NOMO-1 treated with DMSO at 0.1 percent for 48 hours (cell line): ENCODE results near the gene PITPNC1.
"Not testable (repeated sequence)": the region's sequence is repeated elsewhere in the genome, so short reads cannot be mapped to it uniquely, and the experiment has no call there.

Source experiments
- DNase-seq: peaks from one replicate; lab custom pipeline; 2025; ENCODE audit not compliant: unreplicated experiment; lab: John Stamatoyannopoulos, UW

PITPNC1 gene

DNA sequence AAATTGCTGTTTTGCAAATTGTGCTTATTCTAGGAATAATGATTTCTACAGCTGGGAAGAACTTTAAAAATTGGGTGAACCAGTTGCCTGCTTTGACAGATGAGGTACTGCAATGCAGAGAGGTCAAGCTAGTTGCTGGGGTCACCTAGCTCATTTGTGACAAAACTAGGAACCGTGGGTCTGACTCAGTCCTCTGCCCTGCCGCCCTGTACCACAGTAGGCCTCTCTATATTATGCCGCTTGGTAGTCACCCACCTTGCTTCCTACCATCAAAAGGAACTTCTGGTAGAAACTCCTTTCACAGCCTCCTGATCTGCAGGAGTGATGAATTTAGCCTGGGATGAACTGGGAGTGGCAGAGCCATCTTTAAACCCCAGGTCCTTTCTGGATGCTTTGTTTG is 105.7 kb downstream of the PITPNC1 start:
- DNase-seq: no peak

DNA sequence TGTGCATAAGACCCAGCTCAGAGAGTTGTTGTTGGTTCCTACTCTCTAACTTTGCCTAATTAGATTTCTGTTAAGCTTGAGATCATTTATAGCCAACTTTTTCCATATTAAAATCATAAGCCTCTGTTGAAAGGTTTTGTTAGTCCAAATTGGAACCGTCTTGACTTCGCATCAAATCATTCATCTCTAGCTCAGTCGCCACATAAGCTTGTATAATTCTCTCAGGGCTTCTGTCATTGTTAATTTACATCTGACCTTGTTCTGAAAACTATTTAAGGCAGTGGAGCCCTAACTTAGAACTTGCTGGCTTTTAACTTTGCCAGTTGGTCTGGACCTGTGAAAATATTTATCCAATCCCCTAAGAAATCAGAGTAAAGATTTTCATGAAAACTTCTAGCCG is 107.2 kb downstream of the PITPNC1 start:
- DNase-seq: no peak

DNA sequence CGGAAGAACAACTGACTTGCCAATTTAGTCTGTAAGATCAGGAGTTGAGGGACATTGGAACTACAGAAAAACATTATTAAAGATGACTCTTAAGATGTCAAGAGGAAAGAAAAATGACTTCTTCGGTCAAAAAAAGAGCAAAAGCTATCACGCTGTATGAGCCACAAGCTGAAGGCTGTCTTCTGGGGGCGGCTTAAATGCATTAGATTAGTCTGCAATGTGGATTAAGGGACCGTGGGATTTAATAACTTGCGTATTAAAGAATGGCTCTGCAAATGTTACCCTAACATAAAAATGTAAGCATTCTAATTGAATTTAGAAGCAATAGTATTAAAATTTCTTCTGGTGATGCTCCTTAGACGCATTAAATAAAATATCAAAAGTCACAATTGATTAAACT is 108.6 kb downstream of the PITPNC1 start:
- DNase-seq: no peak

DNA sequence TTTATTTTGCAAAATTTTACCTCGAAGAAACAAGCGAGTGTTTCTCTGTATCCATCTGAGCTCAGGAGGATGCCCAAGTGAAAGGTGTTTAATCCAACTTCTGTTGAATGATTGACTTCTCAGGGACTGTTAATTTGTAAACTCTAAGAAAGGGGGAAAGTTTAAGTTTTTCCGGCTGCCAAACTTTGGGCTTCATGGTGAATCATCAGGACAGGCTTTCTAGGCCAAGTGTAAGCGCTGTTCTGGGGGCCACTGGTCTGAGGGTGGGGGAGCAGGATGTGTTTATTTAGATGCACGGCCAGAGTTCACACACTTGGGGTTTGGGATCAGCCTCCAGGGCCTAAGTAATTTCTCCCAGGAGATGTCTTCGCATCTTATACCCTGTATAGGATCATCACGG is 110.4 kb downstream of the PITPNC1 start:
- DNase-seq: no peak

DNA sequence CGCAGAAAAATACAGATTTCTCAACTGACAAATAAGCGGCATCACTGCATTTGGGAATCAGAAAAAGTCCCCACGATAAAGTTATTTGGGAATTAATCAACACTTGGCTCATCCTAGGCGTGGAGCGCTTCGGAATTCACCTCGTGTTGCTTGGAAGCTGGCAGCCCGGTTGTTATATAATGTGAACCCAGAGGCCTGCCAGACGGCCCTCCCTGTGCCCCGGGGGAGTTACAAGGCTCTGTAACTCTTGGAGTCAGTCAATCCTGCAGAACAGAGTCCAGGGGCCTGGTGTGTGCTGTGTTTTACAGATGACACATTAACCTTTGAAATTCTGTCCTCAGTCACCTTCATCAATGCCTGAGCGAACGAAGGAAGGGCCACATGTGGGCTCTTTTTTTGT is 111.1 kb downstream of the PITPNC1 start:
- DNase-seq: no peak

DNA sequence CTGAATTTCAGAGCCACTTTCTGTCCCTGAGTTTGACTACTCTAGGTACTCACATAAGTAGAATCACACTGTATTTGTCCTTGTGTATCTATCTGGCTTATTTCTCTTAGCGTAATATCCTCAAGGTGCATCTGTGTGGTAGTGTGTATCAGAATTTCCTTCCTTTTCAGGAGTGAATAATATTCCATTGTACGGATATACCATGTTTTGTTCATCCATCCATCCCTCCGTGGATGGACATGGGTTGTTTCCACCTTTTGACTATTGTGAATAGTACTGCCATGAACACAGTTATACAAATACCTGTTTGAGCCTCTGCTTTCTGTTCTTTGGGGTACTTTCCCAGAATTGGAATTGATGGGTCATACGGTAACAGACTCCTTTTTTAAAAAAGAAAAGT is 111.7 kb downstream of the PITPNC1 start:
- no peak for DNase-seq

DNA sequence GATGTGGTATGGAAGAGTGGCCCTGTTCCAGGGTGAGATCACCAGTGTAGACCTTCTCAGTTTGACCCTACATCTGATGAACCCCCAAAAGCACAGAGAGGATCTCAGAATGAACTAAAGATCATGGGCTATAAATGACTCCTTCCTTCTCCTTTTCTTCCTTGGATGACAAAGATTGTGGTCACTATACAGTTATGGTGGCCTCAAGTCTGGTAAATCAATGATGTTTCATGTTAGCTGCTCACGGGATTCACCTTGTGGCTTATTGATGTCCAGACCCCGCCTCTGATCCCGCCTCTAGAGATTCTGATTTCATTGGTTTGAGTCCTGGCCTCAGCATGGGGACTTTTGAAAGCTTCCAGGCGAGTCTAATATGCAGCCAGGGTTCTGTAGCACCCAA is 112.2 kb downstream of the PITPNC1 start:
- DNase-seq: peak; percentile 67

DNA sequence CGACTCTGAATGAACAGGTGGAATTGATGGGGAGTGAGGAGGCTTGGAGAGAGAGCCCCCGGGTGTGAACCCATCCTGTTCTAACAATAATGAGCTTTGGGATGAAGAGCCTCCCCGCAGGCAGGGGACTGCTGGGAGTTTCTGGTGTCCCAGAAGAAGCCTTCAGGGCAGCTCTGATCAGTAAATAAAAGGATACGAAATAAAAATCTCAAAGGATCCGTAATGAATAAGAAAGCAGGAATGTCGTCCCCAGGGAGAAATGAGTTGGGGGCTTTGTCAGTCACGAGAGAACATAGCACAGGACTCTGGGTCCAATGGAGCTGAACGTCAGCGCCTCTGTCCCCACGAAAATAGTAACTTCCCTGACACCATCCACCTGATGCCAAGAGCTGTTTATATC is 113.4 kb downstream of the PITPNC1 start:
- no peak for DNase-seq

DNA sequence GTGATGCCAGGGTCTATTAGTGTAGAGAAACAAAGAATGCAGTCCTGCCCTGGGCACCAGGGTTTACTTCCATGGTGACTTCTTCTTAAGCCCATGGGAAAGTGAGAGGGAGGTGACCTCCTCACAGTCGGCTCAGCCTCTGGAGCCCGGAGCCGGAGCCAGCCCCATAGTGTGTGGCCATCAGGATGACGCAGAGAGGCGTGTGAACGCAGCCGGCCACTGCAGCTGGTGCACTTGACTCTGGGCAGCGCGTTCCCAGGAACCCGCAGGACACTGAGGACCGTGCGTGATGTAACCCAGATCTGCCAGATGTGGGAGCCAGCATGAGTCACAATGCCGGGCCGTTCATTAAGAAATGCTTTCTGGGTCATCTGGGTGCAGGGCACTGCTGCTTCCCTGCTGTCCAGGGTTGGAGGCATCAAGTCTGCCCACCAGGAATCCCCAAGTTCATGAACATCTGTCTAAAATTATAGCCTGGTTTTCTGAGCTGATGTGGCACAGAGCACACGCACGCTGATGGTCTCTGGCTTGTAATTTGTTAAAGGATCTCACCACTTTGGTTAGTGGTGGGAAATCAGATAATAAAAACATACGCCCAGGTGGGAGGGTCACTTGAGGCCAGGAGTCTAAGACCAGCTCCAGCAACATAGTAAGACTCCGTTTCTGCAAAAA is 114.1 kb downstream of the PITPNC1 start:
- DNase-seq: peak; percentile 76

DNA sequence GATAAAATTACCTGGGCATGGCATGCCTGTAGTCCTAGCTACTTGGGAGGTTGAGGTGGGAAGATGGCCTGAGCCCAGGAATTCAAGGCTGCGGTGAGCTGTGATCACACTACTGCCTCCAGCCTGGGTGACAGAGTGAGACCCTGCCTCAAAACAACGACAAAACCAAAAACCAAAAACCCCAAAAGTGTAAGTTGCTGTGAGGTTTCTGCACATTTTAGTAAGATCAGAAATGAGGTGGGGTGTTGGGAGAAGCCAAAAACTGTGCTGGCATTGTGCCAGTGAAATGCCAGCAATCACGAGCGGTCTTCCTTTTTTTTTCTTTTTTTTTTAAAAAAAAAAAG is 114.6 kb downstream of the PITPNC1 start:
- no peak for DNase-seq

DNA sequence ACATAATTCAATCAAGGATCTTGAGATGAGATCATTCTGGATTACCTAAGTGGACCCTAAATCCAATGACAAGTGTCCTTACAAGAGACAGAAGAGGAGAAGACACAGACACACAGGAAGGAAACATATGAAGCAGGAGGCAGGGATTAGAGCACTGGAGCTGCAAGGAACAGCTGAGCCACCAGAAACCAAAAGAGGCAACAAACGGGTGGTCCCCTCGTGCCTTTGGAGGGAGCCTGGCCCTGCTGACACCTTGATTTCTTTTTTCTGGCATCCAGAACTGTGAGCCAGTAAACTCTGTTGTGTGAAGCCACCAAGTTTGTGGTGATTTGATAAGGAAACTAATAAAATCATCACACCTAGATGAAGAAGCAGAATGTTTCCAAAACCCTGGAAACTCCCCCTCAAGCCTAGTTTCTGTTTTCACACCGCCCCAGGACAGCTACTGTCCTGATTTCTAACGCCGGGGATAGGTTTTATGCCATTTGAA is 115.2 kb downstream of the PITPNC1 start:
- no peak for DNase-seq

DNA sequence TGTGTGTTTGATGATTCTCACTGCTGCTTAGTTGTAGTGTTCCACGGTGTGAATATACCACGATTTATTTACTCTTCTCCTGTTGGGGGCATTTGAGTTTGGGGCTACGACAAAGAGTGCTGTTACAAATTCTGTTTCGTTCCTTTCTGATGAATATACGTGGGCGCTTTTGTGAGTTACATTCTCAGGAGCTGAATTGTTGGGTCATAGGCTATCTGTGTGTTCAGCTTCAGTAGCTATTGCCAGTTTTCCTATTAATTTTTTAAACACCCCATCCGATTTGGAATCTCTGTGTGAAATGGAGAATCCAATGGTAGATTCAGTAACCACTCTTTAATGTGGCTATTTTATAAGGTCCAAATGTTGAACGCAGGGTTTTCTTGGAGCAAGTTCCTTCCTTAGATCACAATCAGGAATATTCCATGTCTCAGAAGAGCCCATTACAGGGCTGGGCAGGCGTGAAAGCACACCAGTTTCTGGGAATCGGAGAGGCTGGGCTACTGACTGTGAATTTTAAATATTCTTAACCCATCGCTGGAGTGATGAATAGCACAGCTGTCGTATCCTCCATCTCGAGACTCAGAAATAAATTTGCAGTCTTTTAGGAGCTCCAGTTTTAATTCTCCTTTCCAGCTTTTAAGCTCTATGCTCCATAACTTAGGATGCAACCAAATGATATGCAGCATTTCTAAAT is 115.9 kb downstream of the PITPNC1 start:
- no peak for DNase-seq

DNA sequence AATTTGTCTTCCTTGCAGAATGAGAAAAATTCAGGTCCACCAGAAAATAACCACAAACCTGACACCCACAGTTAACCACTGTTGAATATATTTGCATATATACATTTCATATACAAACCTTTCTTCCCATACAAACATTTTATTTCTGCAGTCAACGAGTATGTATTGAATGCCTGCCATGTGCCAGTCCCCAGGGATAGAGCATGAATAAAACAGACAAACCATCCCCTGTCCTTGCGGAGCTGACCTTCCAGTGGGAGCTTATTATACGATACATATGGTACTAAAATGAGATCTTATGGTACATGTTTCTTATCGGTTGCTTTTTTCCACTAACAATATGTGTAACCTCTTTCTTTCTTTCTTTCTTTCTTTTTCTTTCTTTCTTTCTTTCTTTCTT is 116.7 kb downstream of the PITPNC1 start:
- DNase-seq: no peak

DNA sequence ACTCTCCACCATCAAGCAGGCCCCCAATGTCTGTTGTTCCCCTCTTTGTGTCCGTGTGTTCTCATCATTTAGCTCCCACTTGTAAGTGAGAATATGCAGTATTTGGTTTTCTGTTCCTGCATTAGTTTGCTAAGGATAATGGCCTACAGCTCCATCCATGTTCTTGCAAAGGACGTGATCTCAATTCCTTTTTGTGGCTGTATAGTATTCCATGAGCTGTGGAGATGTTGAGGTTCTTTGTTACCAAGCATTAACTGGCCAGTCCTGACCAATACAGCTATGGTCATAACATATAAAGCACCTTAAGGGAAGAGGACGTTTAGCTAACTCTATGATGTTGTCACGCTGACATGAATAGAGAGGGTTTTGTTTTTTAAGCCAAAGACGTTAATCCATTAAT is 118.5 kb downstream of the PITPNC1 start:
- not testable (repeated sequence) for DNase-seq

DNA sequence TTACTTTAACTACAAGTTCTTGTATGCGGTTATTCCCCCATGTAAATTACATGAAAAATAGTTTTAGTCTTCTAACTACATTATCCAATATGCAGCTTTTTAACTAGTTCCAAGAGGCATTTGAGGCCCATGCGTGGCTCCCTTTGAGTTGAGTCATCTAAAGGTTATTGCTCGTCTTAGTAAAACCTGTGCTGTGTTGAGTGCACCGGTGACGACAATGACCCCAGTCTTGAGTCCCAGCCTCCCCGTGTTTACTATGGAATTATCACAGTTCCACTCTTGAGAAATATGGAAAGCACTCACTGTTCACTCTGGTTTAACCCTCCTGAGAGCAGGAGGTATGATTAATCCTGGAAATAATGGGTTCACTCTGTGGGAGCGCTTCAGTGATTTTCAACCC is 119.2 kb downstream of the PITPNC1 start:
- no peak for DNase-seq

DNA sequence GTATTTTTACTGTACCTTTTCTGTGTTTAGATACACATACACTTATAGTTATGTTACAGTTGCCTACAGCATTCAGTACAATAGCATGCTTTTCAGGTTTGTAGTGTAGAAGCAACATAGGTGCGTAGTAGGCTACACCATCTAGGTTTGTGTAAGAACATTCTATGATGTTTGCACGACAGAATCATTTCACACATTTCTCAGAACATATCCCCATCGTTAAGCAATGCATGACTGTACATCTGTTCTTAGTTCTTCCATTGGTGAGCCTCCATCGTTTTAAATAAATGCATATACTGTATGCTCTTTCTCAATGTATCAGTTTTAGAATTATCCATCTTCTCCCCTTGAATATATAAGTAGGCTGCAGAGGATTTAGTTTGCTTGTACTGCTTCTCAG is 122.6 kb downstream of the PITPNC1 start:
- no peak for DNase-seq

DNA sequence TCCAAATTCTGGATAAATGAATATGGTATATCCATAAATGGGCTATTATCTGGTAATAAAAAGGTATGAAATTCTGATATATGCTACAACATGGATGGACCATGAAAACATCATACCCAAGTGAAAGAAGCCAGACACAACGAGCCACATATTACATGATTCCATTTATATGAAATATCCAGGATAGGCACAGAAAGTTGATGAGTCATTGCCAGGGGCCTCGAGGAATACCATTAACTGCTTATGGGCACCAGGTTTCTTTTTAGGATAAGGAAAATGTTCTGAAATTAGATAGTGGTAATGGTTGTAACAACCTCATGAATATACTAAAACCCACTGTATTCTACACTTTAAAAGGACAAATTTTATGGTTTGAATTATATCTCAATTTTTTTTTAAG is 123.2 kb downstream of the PITPNC1 start:
- DNase-seq: no peak

DNA sequence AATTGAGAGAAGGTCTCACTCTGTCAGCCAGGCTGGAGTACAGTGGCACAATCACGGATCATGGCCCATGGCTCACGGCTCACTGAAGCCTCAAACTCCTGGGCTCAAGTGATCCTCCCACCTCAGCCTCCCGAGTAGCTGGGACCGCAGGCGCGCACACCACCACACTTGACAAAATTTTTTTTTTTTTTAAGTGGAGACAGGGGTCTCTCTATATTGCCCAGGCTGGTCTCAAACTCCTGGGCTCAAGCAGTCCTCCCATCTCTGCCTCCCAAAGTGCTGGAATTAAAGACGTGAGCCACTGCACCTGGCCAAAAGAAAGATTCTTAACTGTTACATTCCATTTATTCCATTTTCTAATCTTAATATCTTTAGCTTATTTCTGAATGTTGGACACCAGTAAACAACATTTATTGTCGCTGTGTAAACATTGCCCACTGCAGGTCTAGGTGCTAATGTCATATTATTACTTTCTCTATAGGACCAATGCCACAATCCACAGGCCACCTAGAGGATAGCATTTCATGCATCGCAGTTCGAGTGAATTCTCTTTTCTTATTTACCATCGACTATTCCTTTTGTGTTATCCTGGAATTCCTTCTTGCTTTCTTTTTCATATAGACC is 123.7 kb downstream of the PITPNC1 start:
- no peak for DNase-seq

DNA sequence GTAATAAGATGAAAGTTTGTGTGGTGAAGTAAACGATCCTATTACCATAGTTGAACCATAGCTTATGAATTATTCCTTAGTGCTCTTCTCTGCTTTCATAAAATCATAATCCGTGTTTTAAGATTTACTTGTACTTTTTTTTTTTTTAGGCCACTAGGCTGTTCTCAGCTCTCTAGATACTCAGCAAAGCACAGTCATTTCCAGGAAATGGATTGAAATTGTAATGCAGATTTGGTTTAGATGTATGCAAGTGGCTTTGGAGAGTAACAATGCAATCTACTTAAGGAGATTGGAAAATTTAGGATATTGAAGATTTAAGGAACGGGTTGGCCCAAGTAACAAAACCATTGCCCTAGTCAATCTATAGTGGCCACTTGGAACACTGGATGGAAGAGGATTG is 125.1 kb downstream of the PITPNC1 start:
- DNase-seq: no peak

DNA sequence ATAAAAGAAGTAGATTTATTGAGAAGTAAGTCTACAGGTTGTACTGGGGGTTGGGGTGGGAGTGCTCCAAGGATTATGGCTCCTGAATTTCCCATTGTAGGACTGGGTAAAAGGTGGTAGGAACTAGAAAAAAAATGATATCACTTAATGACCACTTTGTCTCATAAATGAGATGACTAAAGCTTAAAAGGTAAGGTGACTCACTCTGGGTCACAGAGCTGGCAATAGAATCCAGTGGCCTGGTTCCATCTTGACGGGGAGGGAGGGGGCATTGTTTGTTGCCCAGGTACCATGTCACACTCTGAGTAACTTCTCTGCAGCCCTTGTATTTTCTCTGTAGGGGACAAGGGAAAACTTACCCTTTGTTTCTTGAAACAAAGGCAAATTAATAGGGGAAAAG is 126.1 kb downstream of the PITPNC1 start:
- no peak for DNase-seq

DNA sequence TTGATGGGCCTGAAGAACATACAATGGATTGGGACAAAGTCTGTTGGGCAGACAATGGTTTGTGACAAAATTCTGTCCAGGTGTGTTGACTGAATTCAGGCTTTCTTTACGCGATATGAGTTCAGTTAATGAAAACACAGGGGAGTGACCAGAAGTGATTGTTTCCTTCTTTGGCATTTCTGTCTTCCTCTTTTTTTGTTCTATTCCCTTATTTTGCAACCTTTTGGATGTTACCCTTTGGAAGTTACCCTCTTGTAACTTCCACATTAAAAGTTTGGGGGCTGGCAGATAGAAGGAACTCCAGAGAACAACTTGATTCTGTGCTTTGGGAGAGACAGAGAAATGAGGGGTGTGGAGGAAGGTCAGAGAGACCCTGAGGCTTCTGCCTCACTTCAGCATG is 126.7 kb downstream of the PITPNC1 start:
- no peak for DNase-seq

DNA sequence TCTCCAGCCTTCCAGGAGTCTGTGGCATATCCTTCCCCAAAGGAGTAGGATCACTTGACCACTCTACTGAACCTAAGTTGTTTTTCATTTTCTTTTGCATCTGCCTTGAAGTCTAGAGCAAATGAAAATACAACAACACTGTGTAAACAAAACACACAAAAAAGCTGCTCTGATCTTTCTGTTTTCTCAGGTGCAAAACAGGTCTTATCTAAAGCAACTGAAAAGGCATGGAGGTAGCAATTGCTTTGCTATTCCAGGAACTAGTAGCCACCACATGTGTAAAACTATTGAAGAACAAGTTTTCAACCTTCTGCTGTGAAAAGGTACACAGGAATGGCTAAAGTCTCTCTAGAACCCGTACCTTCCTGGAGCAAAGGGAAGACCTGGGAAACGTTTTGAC is 127.1 kb downstream of the PITPNC1 start:
- DNase-seq: no peak

DNA sequence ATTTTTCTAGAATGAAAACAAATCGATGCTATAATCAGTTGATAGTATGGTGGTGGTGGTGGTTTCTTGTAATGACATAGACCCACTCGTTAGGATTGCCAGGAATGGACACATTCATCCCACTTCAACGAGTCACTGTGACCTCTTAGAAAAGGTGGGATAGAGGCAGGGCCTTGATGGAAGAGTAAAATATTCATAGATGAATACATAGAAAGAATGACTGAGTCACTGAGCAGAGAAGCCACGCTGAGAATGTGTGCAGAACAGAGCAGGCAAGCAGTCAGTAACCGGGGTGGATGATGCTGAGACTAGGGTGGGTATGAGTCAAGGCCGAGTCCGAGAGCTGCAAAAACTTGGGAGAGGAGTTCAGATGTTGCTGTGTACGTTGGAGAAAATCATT is 129.9 kb downstream of the PITPNC1 start:
- no peak for DNase-seq
